A204.1 (cell line): ENCODE measurements around the gene MUC5AC.
"Not testable (repeated sequence)": the region's sequence is repeated elsewhere in the genome, so short reads cannot be mapped to it uniquely, and the experiment has no call there.

Source experiments
- FAIRE-seq: peaks from 2 replicates; lab custom pipeline; 2012; peaks lifted over from hg19 to GRCh38; lab: Jason Lieb, UNC

The MUC5AC gene

DNA sequence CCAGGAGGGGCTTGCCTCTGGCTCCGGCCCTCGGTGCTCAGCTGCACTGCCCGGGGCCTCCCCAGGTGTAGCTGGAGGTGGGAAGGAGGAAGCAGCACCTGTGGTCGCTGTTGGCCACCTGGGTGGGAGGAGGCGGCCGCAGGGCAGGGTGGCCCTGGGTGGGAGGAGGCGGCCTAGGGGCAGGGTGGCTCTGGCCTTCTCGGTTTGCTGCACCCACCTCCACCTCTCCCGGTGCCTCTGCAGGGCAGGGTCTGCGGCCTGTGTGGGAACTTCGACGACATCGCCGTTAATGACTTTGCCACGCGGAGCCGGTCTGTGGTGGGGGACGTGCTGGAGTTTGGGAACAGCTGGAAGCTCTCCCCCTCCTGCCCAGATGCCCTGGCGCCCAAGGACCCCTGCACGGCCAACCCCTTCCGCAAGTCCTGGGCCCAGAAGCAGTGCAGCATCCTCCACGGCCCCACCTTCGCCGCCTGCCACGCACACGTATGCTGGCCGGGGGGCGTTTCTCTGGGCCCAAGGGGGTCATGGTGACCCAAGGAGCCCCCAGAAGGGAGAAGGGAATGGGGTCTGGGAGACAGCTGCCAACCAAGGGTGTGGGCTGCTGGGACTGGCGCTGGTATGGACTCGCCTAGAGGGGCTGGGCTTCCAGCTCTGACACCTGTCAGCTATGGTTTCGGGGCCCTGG lies 20.6 kb downstream of the MUC5AC start:
- no peak for FAIRE-seq

DNA sequence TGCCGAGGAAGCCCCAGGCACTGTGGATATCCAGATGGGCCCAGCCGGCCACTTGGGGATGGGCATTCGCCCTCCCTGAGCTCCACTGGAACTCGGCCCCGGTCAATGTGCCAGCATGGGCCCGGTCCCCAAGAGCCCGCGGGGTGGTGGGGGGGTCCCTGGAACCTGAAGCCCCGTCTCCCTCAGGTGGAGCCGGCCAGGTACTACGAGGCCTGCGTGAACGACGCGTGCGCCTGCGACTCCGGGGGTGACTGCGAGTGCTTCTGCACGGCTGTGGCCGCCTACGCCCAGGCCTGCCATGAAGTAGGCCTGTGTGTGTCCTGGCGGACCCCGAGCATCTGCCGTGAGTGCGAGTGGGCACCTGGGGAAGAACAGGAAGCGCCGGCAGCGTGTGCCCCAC lies 21.2 kb downstream of the MUC5AC start:
- no peak for FAIRE-seq

DNA sequence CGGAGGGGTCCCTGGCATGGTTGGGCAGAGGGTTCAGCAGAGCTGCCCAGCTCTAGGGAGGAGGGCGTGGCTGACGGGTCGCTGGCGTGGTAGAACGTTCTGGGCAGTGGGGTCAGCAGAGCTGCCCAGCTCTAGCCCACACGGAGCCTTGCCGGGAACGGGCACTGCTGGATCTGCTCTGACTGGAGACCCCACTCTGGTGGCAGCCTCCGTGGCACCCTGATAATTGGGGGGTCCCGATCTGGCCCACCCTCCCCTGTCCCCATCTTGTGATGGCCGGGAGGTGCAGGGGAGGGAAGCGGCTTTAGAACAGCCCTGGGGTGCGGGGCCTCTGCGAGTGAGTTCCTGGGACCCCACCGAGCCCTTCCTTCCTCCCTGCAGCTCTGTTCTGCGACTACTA lies 21.9 kb downstream of the MUC5AC start:
- no peak for FAIRE-seq

DNA sequence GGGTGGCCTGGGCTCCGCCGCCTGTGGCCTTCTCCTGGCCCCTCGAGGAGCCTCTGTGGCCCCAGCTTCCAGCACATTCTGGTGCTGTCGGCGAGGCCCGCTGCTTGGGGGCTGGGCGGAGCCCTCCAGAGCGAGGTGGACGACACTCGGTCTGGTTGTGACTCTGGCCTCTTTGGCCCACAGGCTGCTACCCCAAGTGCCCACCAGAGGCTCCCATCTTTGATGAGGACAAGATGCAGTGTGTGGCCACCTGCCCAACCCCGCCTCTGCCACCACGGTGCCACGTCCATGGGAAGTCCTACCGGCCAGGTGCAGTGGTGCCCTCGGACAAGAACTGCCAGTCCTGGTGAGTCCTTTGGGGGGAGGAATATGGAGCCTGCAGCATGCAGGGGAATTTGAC lies 22.4 kb downstream of the MUC5AC start:
- FAIRE-seq, result no peak

DNA sequence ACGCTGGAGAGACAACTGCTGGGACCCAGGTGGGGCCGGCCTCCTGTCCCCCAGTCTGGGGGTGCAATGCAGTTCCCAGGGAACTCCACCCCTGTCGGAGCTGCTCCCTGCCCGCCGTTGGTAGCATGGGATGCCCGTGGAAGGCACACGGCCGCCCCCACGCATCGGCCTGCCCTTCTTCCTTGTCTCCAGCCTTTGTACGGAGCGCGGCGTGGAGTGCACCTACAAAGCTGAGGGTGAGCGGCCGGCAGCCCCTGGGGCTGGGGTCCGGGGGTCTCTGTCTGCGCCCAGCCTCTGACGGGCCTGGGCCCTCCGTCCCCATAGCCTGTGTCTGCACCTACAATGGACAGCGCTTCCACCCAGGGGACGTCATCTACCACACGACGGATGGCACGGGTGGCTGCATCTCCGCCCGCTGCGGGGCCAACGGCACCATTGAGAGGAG lies 23.2 kb downstream of the MUC5AC start:
- FAIRE-seq, result no peak

DNA sequence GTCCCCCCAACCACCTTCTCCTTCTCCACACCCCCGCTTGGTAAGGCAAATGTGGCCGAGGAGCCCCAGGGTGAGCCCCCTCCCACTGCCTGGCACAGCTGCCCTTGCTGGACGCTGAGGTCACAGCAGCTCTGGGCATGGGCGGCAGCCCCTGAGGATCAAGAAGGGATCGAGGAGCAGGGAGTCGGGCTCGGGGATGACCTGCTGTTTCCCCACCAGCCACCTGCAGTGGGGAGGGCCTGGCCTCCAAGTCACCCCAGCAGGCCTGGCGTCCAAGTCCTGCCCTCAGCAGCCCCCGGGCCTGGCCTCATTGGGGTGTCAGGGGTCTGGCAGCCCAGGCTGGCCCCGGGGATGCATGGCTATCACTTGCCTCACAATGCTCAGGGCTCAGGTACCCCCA lies 23.7 kb downstream of the MUC5AC start:
- no peak for FAIRE-seq

DNA sequence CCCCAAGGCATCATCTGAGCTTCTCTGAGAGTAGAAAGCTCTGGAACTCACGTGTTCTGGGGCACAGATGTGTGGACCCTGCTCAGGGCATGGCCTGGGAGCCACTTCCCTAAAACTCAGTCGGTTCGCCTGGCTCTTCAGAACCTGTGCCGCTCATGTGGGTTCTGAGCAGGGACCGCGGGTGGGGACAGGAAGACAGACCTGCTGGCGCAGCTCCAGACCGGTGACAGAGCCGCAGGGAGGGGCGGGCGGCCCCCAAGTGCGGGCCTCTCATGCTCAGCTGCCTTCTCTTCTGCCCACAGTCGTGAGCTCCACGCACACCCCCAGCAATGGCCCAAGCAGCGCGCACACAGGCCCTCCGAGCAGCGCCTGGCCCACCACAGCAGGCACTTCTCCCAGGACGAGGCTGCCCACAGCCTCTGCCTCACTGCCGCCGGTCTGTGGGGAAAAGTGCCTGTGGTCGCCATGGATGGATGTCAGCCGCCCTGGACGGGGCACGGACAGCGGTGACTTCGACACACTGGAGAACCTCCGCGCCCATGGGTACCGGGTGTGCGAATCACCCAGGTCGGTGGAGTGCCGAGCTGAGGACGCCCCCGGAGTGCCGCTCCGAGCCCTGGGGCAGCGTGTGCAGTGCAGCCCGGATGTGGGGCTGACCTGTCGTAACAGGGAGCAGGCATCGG lies 24.2 kb downstream of the MUC5AC start:
- no peak for FAIRE-seq

DNA sequence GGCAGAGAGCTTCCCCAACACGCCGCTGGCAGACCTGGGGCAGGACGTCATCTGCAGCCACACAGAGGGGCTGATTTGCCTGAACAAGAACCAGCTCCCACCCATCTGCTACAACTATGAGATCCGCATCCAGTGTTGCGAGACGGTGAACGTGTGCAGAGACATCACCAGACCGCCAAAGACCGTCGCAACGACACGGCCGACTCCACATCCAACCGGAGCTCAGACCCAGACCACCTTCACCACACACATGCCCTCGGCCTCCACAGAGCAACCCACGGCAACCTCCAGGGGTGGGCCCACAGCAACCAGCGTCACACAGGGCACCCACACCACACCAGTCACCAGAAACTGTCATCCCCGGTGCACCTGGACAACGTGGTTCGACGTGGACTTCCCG lies 26.4 kb downstream of the MUC5AC start:
- not testable (repeated sequence) for FAIRE-seq

DNA sequence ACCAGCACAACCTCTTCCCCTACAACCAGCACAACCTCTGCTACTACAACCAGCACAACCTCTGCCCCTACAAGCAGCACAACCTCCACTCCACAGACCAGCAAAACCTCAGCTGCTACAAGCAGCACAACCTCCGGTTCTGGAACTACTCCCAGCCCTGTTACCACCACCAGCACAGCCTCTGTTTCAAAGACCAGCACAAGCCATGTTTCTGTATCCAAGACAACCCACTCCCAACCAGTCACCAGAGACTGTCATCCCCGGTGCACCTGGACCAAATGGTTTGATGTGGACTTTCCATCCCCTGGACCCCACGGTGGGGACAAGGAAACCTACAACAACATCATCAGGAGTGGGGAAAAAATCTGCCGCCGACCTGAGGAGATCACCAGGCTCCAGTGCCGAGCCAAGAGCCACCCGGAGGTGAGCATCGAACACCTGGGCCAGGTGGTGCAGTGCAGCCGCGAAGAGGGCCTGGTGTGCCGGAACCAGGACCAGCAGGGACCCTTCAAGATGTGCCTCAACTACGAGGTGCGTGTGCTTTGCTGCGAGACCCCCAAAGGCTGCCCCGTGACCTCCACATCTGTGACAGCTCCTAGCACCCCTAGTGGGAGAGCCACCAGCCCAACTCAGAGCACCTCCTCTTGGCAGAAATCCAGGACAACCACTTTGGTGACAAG lies 30.8 kb downstream of the MUC5AC start:
- FAIRE-seq, result not testable (repeated sequence)

DNA sequence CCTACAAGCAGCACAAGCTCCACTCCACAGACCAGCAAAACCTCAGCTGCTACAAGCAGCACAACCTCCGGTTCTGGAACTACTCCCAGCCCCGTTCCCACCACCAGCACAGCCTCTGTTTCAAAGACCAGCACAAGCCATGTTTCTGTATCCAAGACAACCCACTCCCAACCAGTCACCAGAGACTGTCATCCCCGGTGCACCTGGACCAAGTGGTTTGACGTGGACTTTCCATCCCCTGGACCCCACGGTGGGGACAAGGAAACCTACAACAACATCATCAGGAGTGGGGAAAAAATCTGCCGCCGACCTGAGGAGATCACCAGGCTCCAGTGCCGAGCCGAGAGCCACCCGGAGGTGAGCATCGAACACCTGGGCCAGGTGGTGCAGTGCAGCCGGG lies 32.1 kb downstream of the MUC5AC start:
- not testable (repeated sequence) for FAIRE-seq

DNA sequence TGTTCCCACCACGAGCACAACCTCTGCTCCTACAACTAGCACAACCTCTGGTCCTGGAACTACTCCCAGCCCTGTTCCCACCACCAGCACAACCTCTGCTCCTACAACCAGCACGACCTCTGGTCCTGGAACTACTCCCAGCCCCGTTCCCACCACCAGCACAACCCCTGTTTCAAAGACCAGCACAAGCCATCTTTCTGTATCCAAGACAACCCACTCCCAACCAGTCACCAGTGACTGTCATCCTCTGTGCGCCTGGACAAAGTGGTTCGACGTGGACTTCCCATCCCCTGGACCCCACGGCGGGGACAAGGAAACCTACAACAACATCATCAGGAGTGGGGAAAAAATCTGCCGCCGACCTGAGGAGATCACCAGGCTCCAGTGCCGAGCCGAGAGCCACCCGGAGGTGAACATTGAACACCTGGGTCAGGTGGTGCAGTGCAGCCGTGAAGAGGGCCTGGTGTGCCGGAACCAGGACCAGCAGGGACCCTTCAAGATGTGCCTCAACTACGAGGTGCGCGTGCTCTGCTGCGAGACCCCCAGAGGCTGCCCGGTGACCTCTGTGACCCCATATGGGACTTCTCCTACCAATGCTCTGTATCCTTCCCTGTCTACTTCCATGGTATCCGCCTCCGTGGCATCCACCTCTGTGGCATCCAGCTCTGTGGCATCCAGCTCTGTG lies 34.2 kb downstream of the MUC5AC start:
- not testable (repeated sequence) for FAIRE-seq

DNA sequence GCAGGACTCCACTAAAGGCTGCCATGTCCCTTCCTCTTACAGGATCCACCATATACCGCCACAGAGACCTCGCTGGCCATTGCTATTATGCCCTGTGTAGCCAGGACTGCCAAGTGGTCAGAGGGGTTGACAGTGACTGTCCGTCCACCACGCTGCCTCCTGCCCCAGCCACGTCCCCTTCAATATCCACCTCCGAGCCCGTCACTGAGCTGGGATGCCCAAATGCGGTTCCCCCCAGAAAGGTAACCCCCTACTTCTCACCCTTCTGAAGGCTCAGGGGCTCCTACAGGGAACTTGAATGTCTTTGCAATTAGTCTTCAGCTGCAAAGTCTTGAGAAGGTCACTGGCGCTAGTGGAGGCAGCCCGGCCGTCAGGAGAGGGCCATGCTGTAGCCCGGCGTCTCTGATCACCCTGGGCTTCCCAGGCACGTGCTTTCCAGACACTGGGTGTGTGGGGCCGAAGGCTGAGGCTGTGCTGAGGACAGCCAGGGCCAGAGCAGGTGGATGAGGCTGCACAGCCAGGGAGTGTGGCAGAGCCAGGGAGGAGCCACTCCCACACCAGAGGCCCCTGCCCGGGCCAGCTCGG lies 35.1 kb downstream of the MUC5AC start:
- no peak for FAIRE-seq

DNA sequence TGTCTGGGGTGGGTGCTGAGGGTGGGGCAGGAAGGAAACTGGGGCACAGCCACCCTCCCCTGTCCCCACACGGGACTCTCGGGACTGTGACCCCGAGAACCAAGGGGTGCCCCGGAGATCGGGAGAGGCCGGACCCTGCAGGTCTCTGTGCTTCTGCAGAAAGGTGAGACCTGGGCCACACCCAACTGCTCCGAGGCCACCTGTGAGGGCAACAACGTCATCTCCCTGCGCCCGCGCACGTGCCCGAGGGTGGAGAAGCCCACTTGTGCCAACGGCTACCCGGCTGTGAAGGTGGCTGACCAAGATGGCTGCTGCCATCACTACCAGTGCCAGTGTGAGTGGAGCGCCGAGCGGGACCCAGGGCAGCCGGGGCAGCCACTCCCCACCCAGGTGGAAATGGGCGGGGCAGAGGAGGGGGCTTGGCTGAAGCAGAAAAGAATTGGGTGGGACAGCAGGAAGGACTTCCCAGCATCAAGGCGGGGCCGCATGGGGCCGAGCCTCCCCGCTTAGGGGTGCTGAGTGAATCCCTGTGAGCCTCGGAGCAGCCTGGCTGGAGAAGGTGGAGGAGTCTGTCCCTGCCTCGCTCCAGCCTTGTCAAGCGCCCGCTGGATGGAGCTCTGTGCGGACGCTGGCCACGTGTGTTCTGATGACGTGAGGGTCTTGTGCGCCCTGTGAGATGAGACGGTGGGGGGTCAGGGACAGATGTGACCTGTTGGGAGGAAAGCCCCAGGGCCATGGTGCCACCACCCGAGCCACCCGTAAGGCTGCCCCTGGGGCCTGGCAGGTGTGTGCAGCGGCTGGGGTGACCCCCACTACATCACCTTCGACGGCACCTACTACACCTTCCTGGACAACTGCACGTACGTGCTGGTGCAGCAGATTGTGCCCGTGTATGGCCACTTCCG lies 35.8 kb downstream of the MUC5AC start:
- no peak for FAIRE-seq

DNA sequence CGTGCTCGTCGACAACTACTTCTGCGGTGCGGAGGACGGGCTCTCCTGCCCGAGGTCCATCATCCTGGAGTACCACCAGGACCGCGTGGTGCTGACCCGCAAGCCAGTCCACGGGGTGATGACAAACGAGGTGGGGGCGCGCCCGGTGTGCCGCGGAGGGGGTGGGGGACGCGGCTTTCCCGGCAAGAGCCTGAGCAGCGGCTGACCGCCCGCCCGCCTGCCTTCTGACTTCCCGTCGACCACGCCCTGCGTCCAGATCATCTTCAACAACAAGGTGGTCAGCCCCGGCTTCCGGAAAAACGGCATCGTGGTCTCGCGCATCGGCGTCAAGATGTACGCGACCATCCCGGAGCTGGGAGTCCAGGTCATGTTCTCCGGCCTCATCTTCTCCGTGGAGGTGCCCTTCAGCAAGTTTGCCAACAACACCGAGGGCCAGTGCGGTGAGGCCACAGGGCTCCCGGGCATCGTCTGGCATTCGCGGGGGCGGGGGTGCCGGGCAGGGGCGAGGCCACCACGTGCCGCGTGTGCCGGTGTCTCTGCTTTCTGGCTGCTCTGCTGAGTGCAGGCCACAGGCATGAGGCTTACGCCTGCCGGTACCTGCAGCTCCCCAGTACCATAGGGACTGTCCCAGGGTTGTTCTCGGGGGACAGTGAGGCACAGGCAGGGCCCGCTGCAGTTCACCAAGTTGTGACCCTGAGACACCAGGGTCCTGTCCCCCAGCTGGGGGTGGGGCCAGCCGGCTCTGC lies 36.7 kb downstream of the MUC5AC start:
- FAIRE-seq, result no peak

DNA sequence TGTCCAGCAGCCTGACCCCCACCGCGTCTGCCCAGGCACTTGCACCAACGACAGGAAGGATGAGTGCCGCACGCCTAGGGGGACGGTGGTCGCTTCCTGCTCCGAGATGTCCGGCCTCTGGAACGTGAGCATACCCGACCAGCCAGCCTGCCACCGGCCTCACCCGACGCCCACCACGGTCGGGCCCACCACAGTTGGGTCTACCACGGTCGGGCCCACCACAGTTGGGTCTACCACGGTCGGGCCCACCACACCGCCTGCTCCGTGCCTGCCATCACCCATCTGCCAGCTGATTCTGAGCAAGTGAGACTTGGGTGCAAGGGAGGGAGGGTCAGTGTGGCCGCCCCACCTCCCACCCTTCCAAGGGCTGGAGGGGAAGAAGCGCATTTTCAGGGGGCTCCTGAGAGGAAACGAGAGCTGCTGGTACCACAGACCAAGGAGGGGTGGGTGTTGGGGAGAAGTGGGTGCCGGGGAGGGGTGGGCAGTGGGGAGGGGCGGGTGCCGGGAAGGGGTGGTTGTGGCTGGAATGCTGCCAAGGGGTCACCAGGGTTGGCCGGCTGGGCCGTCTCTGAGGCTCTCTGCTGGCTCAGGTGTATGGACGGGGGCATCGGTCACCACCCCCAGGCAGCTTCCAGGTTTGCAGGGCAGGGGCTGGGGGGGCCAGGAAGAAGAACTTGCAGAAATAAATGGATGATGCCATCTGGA lies 37.4 kb downstream of the MUC5AC start:
- no peak for FAIRE-seq

DNA sequence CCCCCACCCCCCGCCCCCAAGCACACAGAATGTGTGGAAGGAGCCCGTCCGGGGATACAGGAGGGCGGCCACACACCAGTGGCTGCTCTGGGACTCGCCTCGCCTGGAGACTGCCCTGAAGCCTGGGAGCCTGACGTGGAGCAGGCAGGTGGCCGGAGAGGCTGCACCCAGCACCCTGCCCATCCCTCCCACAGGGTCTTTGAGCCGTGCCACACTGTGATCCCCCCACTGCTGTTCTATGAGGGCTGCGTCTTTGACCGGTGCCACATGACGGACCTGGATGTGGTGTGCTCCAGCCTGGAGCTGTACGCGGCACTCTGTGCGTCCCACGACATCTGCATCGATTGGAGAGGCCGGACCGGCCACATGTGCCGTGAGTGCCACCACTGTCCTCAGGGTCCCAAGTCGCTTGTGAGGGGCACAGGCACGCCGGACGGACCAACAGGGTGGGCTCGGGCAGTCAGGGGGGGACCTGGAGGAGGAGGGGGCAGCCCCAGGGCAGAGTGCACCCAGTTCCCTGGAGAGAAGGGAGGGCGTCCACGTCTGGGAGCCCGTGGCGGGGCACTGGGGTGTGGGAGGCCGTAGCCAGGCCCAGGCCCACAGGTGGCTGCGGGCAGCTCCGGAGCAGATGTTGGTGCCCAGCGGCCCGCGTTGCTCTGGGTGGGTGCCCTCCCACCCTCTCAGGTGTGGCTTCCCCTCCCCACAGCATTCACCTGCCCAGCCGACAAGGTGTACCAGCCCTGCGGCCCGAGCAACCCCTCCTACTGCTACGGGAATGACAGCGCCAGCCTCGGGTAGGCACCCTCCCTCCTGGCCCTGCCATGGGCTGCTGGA lies 38.1 kb downstream of the MUC5AC start:
- FAIRE-seq, result no peak

DNA sequence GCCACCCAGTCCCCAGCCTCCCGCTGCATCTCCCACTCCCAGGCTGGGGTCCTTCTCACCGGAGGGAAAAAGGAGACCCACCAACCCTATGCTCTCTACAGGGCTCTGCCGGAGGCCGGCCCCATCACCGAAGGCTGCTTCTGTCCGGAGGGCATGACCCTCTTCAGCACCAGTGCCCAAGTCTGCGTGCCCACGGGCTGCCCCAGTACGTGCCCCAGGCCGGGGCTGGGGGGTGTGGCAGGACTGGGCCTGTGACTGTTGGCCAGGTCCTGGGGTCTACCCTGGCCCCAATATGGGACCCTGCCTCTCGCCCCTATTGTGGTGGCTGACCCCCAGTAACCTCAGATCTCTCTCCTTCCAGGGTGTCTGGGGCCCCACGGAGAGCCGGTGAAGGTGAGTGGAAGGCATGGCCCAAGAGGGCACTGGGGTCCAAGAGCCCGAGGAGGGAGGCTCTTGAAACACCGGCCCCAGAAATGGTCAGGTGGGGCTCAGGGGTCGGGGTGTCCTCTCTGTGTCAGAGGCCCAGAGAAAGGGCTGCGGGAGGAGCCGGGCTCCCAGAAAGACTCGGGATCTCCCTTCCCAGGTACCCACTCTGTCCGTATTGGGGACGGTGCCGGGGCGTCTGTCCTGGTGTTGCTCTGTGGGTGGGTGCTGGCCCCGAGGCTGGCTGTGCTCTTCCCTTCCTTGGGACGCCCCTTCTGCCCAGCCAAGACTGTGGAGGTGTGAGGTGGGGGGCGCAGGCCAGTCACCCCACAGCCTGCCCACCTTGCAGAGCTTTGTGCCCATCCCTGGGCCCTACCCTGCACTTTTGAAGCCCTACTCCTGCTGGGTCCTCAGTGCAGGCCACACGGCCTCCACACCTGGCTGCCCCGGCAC lies 39.0 kb downstream of the MUC5AC start:
- FAIRE-seq, result no peak

DNA sequence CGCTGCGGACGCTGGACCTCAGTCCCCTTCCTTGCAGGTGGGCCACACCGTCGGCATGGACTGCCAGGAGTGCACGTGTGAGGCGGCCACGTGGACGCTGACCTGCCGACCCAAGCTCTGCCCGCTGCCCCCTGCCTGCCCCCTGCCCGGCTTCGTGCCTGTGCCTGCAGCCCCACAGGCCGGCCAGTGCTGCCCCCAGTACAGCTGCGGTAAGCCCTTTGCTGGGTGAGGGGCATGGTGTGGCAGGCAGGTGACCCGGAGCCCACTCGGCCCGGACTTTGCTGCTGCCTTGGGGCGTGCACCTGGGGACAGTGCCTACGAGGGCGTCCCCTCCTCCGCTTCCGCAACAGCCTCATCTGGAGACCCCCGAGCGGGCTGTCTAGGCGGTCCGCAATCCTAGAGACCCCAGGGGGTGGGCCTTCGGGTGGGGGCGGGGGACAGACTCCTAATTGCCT lies 39.7 kb downstream of the MUC5AC start:
- FAIRE-seq, result no peak
